ENCODE data around the gene TMEM117. TPM values are rescaled to one million over a fixed set of nuclear protein-coding genes. Genes with fewer than 3 reads are reported as not detected.

TMEM117 gene
- total and polyA plus RNA-seq, 7 donors: 2.3 to 21.4 (median 17.5) TPM

- H3K4me1 ChIP-seq: peaks cover 0 to 3% (median 0%) of the 10 kb centered on the region in 4 donors
- no peaks in the 10 kb centered on the region for H3K36me3 ChIP-seq
- TF ChIP-seq POLR2AphosphoS5 (IDR thresholded peaks at IDR 0.05): no peak
- no peak for TF ChIP-seq CTCF (IDR thresholded peaks at IDR 0.05)
- TF ChIP-seq EP300 (IDR thresholded peaks at IDR 0.05): no peak
- TF ChIP-seq POLR2A (IDR thresholded peaks at IDR 0.05): no peak
- H3K27me3 ChIP-seq: no peaks in the 10 kb centered on the region
- no peak overlapping the region for H3K27ac ChIP-seq
- H3K9me3 ChIP-seq: peaks cover 0 to 4% (median 0%) of the 10 kb centered on the region in 4 donors
- no peak for DNase-seq
- H3K4me3 ChIP-seq: no peak overlapping the region
- intact Hi-C loops (cut with DNase I): no loop called here
These were observed 145.8 kb downstream of the TMEM117 start for GRCh38 chr12:43981726-43982125.

GRCh38 chr12:43982544-43982943, 146.7 kb downstream of the TMEM117 start:
- WGBS, 2 donors: 87 to 92% methylated on average over 2 of the region's 2 CpGs
- peaks cover 0 to 3% (median 0%) of the 10 kb centered on the region in 4 donors for H3K4me1 ChIP-seq
- H3K36me3 ChIP-seq: no peaks in the 10 kb centered on the region
- intact Hi-C loops (cut with DNase I): no loop called here
- no peak overlapping the region for H3K4me3 ChIP-seq
- TF ChIP-seq POLR2A (IDR thresholded peaks at IDR 0.05): no peak
- DNase-seq: no peak
- peaks cover 0 to 4% (median 0%) of the 10 kb centered on the region in 4 donors for H3K9me3 ChIP-seq
- H3K27me3 ChIP-seq: no peaks in the 10 kb centered on the region
- no peak overlapping the region for H3K27ac ChIP-seq

- 51 to 65% methylated on average over 5 of the region's 5 CpGs for WGBS, 2 donors
These were observed 153.1 kb downstream of the TMEM117 start for GRCh38 chr12:43988838-43989560.

GRCh38 chr12:43992856-43993255, 157.0 kb downstream of the TMEM117 start:
- H3K27ac ChIP-seq: no peak overlapping the region
- no peaks in the 10 kb centered on the region for H3K36me3 ChIP-seq
- no peak for DNase-seq
- peaks cover 0 to 15% (median 11%) of the 10 kb centered on the region in 4 donors for H3K4me1 ChIP-seq
- no peaks in the 10 kb centered on the region for H3K27me3 ChIP-seq
- no peak for TF ChIP-seq POLR2AphosphoS5 (IDR thresholded peaks at IDR 0.05)
- no peak for TF ChIP-seq CTCF (IDR thresholded peaks at IDR 0.05)
- H3K9me3 ChIP-seq: no peaks in the 10 kb centered on the region
- intact Hi-C loops (cut with DNase I): no loop called here
- no peak overlapping the region for H3K4me3 ChIP-seq

More at GRCh38 chr12:43988838-43989560, 153.1 kb downstream of the TMEM117 start:
- intact Hi-C loops (cut with DNase I): no loop called here
- Histone ChIP-seq H3K4me1 (peaks cover 0 to 15% (median 11%) of the 10 kb centered on the region in 4 donors), H3K27ac (no peak overlapping the region), H3K4me3 (no peak overlapping the region), H3K27me3 (no peaks in the 10 kb centered on the region), H3K9me3 (no peaks in the 10 kb centered on the region), H3K36me3 (no peaks in the 10 kb centered on the region)
- no peak for TF ChIP-seq POLR2A (IDR thresholded peaks at IDR 0.05)
- no peak for TF ChIP-seq EP300 (IDR thresholded peaks at IDR 0.05)
- TF ChIP-seq CTCF (IDR thresholded peaks at IDR 0.05): no peak
- TF ChIP-seq POLR2AphosphoS5 (IDR thresholded peaks at IDR 0.05): no peak
- DNase-seq: no peak

GRCh38 chr12:44000309-44000952, 164.6 kb downstream of the TMEM117 start:
- Histone ChIP-seq H3K4me1 (no peaks in the 10 kb centered on the region), H3K9me3 (no peaks in the 10 kb centered on the region), H3K4me3 (no peak overlapping the region), H3K27me3 (no peaks in the 10 kb centered on the region), H3K27ac (no peak overlapping the region), H3K36me3 (no peaks in the 10 kb centered on the region)
- intact Hi-C loops (cut with DNase I): no loop called here
- TF ChIP-seq CTCF (IDR thresholded peaks at IDR 0.05) (peak in 1 of 4 experiments; percentile 13), POLR2AphosphoS5 (IDR thresholded peaks at IDR 0.05) (no peak), EP300 (IDR thresholded peaks at IDR 0.05) (no peak)
- DNase-seq: no peak
- 87 to 88% methylated on average over 5 of the region's 5 CpGs for WGBS, 2 donors

Measured in sigmoid colon (tissue), 7 donors.